Measurements from ENCODE around the gene BOD1. TPM values are rescaled to one million over a fixed set of nuclear protein-coding genes. Genes with fewer than 3 reads are reported as not detected.

BOD1 gene
- total RNA-seq, 4 donors from 2014 or later: 47.6 to 78.8 (median 62.5) TPM

DNA sequence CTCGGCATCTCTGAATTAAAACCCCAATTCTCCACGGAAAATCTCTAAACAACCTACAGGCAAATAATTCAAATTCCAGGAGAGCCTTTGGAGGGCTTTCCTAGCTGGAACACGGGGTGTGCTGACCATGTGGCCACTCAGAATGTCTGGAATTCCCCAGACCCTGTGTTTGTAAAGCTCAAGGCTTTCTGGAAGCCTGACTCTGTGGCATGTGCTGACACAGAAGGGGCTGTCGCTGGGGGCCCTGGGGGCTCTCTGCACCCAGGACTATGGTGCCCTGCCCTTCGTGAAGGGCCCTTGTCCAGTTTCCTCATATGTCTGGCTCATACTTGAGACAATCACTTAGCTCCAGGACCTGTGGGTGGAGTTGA lies 29.0 kb upstream of the BOD1 start:
- TF ChIP-seq, protein P1, sequence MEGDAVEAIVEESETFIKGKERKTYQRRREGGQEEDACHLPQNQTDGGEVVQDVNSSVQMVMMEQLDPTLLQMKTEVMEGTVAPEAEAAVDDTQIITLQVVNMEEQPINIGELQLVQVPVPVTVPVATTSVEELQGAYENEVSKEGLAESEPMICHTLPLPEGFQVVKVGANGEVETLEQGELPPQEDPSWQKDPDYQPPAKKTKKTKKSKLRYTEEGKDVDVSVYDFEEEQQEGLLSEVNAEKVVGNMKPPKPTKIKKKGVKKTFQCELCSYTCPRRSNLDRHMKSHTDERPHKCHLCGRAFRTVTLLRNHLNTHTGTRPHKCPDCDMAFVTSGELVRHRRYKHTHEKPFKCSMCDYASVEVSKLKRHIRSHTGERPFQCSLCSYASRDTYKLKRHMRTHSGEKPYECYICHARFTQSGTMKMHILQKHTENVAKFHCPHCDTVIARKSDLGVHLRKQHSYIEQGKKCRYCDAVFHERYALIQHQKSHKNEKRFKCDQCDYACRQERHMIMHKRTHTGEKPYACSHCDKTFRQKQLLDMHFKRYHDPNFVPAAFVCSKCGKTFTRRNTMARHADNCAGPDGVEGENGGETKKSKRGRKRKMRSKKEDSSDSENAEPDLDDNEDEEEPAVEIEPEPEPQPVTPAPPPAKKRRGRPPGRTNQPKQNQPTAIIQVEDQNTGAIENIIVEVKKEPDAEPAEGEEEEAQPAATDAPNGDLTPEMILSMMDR (IDR thresholded peaks at IDR 0.05; ENCODE audit: low read depth): no peak

DNA sequence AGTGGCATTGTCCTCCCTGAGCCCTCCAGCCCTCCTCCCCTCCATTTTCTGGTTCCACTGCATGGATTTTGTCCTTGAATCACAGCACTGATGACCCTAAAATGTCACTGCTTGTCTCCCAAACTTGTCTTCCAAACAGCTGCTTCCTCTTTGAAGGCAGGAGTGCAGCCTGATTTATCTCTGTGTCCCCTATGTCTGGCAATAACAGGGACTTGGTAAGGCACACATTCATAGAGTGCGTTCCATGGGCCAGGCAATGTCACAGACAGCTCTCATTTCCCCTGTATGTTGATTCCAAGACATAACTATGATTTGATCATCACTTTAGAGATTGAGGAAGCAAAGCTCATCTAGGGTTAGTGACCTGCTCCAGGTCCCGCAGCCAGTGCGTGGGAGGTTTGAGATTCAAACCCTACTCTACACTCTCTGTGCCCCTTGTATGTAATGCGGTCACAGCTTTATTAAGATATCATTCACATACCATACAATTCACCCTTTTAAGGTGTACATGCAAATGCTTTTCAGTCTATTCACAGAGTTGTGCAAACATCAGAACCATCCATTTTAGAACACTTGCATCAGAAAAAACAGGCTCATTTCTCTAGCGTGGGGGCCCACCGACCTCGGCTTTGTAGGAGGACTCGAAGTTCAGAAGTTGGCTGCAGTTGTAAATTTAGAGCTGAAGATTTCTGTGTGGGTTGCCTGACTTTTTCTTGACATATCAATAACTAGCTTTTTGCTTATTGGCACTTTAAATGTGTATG lies 28.4 kb upstream of the BOD1 start:
- TF ChIP-seq, protein P1 (IDR thresholded peaks at IDR 0.05; ENCODE audit: low read depth): no peak

DNA sequence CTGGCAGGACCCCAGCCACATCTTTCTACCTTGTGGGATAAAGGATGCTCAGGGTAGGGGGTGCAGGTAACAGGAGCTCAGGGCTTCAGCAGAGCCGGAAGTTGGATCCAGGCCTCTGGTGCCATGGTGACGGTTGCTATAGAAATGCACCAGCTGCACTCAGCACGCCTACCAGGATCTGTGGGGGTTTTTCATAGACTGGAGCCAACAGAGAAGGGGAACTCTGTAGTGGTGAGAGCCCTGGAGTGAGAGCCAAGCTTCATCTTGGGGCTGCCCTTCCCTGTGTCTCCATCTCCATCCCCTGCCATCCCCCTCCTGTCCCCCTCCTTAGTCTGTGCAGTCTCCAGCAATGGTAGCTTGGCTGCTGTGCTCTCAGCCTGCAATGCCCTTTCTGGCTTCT lies 27.5 kb upstream of the BOD1 start:
- TF ChIP-seq, protein P1 (IDR thresholded peaks at IDR 0.05; ENCODE audit: low read depth): no peak

DNA sequence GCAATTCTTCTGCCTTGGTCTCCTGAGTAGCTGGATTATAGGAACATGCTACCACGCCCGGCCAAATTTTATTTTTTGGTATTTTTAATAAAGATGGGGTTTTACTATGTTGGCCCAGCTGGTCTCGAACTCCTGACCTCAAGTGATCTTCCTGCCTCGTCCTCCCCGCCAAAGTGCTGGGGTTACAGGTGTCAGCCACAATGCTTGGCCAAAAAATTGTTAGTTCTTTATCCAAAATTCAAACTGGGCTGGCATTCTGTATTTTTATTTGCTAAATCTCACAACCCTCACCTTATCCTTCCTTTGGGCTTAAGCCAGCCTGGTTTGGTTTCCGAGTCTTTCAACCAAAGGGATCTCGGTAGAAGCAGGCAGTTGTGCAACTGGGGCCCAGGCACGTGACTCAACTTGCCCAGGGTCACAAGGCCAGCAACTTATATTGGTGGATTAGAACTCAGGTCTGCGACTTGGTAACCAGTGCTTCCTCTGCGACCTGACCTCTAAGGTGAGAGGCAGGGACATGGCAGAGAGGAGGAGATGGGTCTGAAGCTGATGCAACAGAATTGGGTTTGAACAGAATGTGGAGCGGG lies 26.5 kb upstream of the BOD1 start:
- TF ChIP-seq, protein P1 (IDR thresholded peaks at IDR 0.05; ENCODE audit: low read depth): no peak

DNA sequence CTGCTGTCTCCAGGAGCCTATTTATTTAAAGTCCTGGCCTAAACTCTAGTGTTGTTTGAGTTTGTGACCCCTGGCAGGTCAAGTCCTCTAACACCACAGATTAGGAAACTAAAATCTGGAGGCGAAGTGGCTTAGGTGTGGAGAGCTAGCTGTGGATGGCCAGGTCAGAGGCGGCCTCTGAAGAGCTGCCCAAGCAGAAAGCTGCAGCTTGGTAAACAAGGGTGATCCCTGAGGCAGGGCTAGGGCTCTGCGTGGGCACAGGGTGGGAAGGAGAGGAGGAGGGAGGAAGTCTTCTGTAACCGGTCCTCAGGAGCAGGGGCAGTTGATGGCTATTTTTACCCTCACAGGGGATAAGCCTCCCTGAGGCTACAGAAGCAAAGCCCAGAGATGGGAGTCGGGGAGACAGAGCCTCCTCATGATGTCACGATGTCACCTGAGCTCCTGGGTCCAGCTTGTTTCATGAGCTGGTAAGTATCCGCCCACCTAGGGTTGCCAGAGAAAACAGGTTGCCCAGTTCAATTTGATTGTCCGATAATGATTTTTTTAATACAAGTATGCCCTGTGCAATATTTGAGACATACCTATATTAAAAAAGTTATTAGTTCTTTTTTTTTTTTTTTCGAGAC lies 25.9 kb upstream of the BOD1 start:
- TF ChIP-seq, protein P1 (IDR thresholded peaks at IDR 0.05; ENCODE audit: low read depth): no peak

DNA sequence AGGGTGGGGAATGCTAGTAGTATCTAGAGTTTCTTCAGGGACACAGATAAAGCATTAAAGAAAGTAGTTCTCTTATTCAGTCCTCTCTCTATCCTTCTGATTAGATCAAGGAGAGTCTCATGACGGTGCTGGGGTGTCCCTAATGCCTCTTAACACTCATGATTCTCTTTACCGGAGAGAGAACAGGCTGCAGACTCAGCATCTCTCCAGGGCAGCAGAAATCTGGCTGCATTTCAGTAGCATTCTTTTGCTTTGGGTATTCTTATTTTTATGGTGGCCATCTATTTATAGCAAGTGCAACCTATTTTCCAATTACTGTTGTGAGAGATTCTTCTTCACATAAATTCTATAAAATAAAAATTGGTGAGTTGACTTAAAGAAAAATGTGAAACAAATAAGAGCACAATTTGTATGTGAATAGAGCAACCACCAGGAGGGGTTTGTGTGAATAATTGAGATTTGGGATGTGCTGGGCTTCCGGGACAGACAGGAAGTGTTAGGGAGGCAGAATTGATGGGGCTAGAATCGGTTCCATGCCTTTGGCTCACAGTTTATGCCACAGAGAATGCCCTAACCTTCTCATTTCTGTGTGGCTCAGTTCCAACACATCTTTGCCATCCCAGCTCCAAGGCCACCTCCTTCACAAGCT lies 23.8 kb upstream of the BOD1 start:
- TF ChIP-seq, protein P1 (IDR thresholded peaks at IDR 0.05; ENCODE audit: low read depth): no peak
